ENCODE data around the gene DCTN3. TPM values are rescaled to one million over a fixed set of nuclear protein-coding genes. Genes with fewer than 3 reads are reported as not detected.

The DCTN3 gene
- total and polyA plus RNA-seq, 2 experiments from 2014 or later, result 79.8 to 172 TPM

GRCh38 chr9:34610434-34611206 lies 9.7 kb downstream of the DCTN3 start:
- H3K4me3 ChIP-seq, result peak overlapping the region; percentile 58
- no peaks in the 10 kb centered on the region for H3K27me3 ChIP-seq
- no peaks in the 10 kb centered on the region for H3K36me3 ChIP-seq
- peak overlapping the region; percentile 79 for H3K27ac ChIP-seq
- H3K9me3 ChIP-seq (ENCODE audit: low read depth), result no peaks in the 10 kb centered on the region
- H3K4me1 ChIP-seq (ENCODE audit: low read depth), result peaks cover 8% of the 10 kb centered on the region
- DNase-seq (ENCODE audit: low read depth in 1 of 2, low spot score in 1 of 2), result peak in 1 of 2 donors; percentile 44
- TF ChIP-seq, protein P1, sequence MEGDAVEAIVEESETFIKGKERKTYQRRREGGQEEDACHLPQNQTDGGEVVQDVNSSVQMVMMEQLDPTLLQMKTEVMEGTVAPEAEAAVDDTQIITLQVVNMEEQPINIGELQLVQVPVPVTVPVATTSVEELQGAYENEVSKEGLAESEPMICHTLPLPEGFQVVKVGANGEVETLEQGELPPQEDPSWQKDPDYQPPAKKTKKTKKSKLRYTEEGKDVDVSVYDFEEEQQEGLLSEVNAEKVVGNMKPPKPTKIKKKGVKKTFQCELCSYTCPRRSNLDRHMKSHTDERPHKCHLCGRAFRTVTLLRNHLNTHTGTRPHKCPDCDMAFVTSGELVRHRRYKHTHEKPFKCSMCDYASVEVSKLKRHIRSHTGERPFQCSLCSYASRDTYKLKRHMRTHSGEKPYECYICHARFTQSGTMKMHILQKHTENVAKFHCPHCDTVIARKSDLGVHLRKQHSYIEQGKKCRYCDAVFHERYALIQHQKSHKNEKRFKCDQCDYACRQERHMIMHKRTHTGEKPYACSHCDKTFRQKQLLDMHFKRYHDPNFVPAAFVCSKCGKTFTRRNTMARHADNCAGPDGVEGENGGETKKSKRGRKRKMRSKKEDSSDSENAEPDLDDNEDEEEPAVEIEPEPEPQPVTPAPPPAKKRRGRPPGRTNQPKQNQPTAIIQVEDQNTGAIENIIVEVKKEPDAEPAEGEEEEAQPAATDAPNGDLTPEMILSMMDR (IDR thresholded peaks at IDR 0.05; ENCODE audit: low read depth, low read length), result no peak

DNA sequence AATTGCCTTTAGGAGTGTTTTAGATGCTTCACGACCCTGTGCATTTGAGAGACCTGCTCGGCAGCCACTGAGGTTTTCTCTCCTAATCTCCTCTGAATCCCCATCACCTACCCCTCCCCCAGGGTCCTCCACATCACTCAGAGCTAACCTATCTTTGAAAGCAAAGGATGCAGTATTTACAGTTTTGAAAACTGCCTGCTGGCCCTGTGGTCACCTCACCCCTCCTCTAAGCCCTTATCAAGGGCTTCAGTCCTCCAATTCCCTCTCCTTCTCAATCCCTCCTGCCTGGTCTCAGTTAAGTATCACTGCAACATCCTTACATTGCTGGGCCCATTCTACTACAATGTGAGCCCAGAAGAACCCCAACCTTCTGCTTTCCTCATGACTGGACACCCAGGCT lies 13.0 kb downstream of the DCTN3 start:
- Histone ChIP-seq H3K36me3 (no peaks in the 10 kb centered on the region), H3K4me3 (no peak overlapping the region), H3K9me3 (ENCODE audit: low read depth) (no peaks in the 10 kb centered on the region), H3K27me3 (no peaks in the 10 kb centered on the region), H3K27ac (no peak overlapping the region), H3K4me1 (ENCODE audit: low read depth) (peaks cover 8% of the 10 kb centered on the region)
- no peak for DNase-seq (ENCODE audit: low read depth in 1 of 2, low spot score in 1 of 2)
- TF ChIP-seq, protein P1 (IDR thresholded peaks at IDR 0.05; ENCODE audit: low read depth, low read length), result no peak

DNA sequence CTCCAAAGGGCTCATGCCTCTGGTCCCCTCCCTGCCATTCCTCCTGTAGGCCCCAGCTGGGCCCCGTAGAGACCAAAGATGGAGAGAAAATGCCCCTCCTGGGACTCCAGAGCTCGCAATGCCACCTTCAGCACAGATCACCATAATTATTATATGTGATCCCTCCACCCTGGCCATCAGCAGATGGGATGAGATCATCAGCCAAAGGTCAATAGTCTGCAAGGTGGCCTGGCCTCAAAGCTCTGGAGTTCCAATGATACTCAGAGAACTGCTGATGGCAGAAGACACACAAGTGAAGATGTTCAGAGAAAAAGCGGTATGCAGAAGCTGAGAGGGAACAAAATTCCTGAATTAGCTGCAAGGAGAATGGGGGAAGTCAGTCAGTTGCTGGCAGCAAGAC lies 13.4 kb downstream of the DCTN3 start:
- Histone ChIP-seq H3K9me3 (ENCODE audit: low read depth) (no peaks in the 10 kb centered on the region), H3K27me3 (no peaks in the 10 kb centered on the region), H3K27ac (no peak overlapping the region), H3K4me3 (no peak overlapping the region), H3K4me1 (ENCODE audit: low read depth) (peaks cover 8% of the 10 kb centered on the region), H3K36me3 (no peaks in the 10 kb centered on the region)
- TF ChIP-seq, protein P1 (IDR thresholded peaks at IDR 0.05; ENCODE audit: low read depth, low read length), result no peak
- no peak for DNase-seq (ENCODE audit: low read depth in 1 of 2, low spot score in 1 of 2)

GRCh38 chr9:34606190-34606589 lies 14.1 kb downstream of the DCTN3 start:
- no peaks in the 10 kb centered on the region for H3K36me3 ChIP-seq
- H3K9me3 ChIP-seq (ENCODE audit: low read depth), result no peaks in the 10 kb centered on the region
- H3K4me1 ChIP-seq (ENCODE audit: low read depth), result peaks cover 7% of the 10 kb centered on the region
- no peak overlapping the region for H3K4me3 ChIP-seq
- H3K27ac ChIP-seq, result no peak overlapping the region
- no peak for DNase-seq (ENCODE audit: low read depth in 1 of 2, low spot score in 1 of 2)
- H3K27me3 ChIP-seq, result no peaks in the 10 kb centered on the region
- TF ChIP-seq, protein P1 (IDR thresholded peaks at IDR 0.05; ENCODE audit: low read depth, low read length), result no peak

GRCh38 chr9:34603610-34604231 lies 16.6 kb downstream of the DCTN3 start:
- Histone ChIP-seq H3K27ac (no peak overlapping the region), H3K9me3 (ENCODE audit: low read depth) (no peaks in the 10 kb centered on the region), H3K36me3 (no peaks in the 10 kb centered on the region), H3K4me1 (ENCODE audit: low read depth) (peaks cover 10% of the 10 kb centered on the region), H3K4me3 (no peak overlapping the region), H3K27me3 (no peaks in the 10 kb centered on the region)
- peak; percentile 81 to 87 for DNase-seq (ENCODE audit: low read depth in 1 of 2, low spot score in 1 of 2)
- TF ChIP-seq, protein P1 (IDR thresholded peaks at IDR 0.05; ENCODE audit: low read depth, low read length), result peak; percentile 91
